Activated CD8-positive, alpha-beta T cell treated with anti-CD3 and anti-CD28 coated beads, Interleukin-2, amount 10 ng/mL, durations not matched to agents 7 days and 5 days (primary cell): Measurements from ENCODE around the gene ISL2. TPM values are rescaled to one million over a fixed set of nuclear protein-coding genes. Genes with fewer than 3 reads are reported as not detected.

Experiments used
- ATAC-seq: fragments of 150-1000 bp; cut with Tn5 transposase; one replicate; pipeline ENCODE4 v1.10.0; 2021; ENCODE audit warnings: moderate library complexity
- CTCF ChIA-PET: fragments of 350-600 bp; sonication (Branson Sonifier 250); formaldehyde crosslinking; loops from one replicate; lab custom pipeline; 2021; ENCODE audit warnings: antibody characterized with exemption; lab: Charles Lee
- POLR2A ChIA-PET: fragments of 350-600 bp; sonication (Branson Sonifier 250); formaldehyde crosslinking; loops from one replicate; lab custom pipeline; 2021; ENCODE audit warnings: antibody characterized with exemption; lab: Charles Lee
- DNase-seq: peaks from one replicate; pipeline ENCODE4 v3.0.0-alpha.2; 2020
- H3K27ac Mint-ChIP-seq: one replicate; pipeline ENCODE4 v1.8.0; 2021; ENCODE audit warnings: mild to moderate bottlenecking, mixed read lengths
- H3K27me3 Mint-ChIP-seq: one replicate; pipeline ENCODE4 v1.8.0; 2021; ENCODE audit warnings: low read depth, mixed read lengths
- H3K36me3 Mint-ChIP-seq: one replicate; pipeline ENCODE4 v1.8.0; 2021; ENCODE audit warnings: low read depth, mixed read lengths
- H3K4me1 Mint-ChIP-seq: one replicate; pipeline ENCODE4 v1.8.0; 2021; ENCODE audit warnings: low read depth, mixed read lengths
- H3K4me3 Mint-ChIP-seq: one replicate; pipeline ENCODE4 v1.8.0; 2021; ENCODE audit warnings: mild to moderate bottlenecking, mixed read lengths
- H3K9me3 Mint-ChIP-seq: one replicate; pipeline ENCODE4 v1.8.0; 2022; ENCODE audit warnings: mixed read lengths; ENCODE audit not compliant: insufficient read depth
- total RNA-seq, 2 experiments: library from RNA; stranded (reverse); gene quantifications; one replicate each; pipeline ENCODE4 v1.2.3, GENCODE V29; 2021

ISL2 gene
- total RNA-seq, 2 experiments from 2014 or later, result 0.32 to 0.37 TPM

GRCh38 chr15:76386178-76386577, 49.6 kb downstream of the ISL2 start:
- ATAC-seq, result no peak
- H3K27me3 Mint-ChIP-seq, result no peaks in the 10 kb centered on the region
- no peaks in the 10 kb centered on the region for H3K4me1 Mint-ChIP-seq
- CTCF ChIA-PET, result no interaction called here
- no peaks in the 10 kb centered on the region for H3K36me3 Mint-ChIP-seq
- DNase-seq, result no peak
- no peak overlapping the region for H3K4me3 Mint-ChIP-seq
- H3K9me3 Mint-ChIP-seq, result no peaks in the 10 kb centered on the region
- no peak overlapping the region for H3K27ac Mint-ChIP-seq
- POLR2A ChIA-PET, result interaction anchor here (0.7 kb wide), 1 partner anchor 522 kb away, joined by 3 read pairs; no protein-coding TSS in a partner anchor

DNA sequence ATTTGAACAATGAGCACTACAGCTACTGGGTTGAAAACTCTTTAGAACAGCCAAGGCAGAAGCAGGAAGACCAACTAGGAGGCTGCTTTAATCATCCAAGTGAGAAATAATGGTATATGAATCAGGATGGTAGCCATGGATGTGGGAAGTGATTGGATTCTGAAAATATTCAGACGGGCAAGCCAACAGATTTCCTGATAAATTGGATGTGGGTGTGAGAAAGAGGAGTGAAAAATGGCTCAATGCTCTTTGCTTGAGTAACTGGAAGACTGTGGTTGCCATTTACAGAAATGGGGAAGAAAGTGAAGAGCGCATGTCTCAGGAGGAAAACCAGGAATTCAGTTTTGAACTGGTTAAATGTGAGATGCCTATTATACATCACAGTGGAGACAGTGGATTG, 50.4 kb downstream of the ISL2 start:
- Mint-ChIP-seq H3K9me3 (no peaks in the 10 kb centered on the region), H3K4me3 (no peak overlapping the region), H3K36me3 (no peaks in the 10 kb centered on the region), H3K27ac (no peak overlapping the region), H3K4me1 (no peaks in the 10 kb centered on the region), H3K27me3 (no peaks in the 10 kb centered on the region)
- POLR2A ChIA-PET, result no interaction called here
- DNase-seq (no peak), ATAC-seq (no peak)
- CTCF ChIA-PET, result no interaction called here

GRCh38 chr15:76390571-76390970, 54.0 kb downstream of the ISL2 start:
- ATAC-seq (no peak), DNase-seq (no peak)
- Mint-ChIP-seq H3K27ac (no peak overlapping the region), H3K36me3 (no peaks in the 10 kb centered on the region), H3K27me3 (no peaks in the 10 kb centered on the region), H3K4me1 (no peaks in the 10 kb centered on the region), H3K4me3 (no peak overlapping the region), H3K9me3 (no peaks in the 10 kb centered on the region)
- CTCF ChIA-PET, result no interaction called here
- POLR2A ChIA-PET, result no interaction called here

DNA sequence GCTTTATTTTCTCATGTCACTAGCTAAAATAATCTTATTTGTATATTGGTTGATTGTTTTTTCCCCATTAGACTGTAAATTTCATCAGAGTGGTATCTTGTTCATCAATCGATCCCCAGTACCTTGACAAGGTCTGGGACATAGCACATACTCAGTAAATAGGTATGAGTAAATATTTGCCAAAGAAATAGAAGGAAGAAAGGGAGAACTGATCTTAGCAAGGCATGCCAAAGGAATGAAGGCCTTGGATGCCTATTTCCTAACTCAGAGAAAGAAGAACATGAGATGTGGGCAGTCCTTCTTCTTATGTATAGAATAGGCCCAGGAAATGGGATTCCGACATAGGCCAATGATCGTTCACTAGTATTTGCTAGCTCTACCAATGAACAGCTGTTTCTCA, 54.7 kb downstream of the ISL2 start:
- Mint-ChIP-seq H3K9me3 (no peaks in the 10 kb centered on the region), H3K4me3 (no peak overlapping the region), H3K27ac (no peak overlapping the region), H3K27me3 (no peaks in the 10 kb centered on the region), H3K4me1 (no peaks in the 10 kb centered on the region), H3K36me3 (no peaks in the 10 kb centered on the region)
- ChIA-PET CTCF (interaction anchor here (1.2 kb wide), 1 partner anchor 9 kb away, joined by 3 read pairs; no protein-coding TSS in a partner anchor), POLR2A (no interaction called here)
- ATAC-seq (no peak), DNase-seq (no peak)

GRCh38 chr15:76391847-76392246, 55.3 kb downstream of the ISL2 start:
- no peaks in the 10 kb centered on the region for H3K36me3 Mint-ChIP-seq
- DNase-seq, result no peak
- no peaks in the 10 kb centered on the region for H3K9me3 Mint-ChIP-seq
- ChIA-PET CTCF (interaction anchor here (1.2 kb wide), 1 partner anchor 10 kb away, joined by 3 read pairs; no protein-coding TSS in a partner anchor), POLR2A (no interaction called here)
- no peak overlapping the region for H3K4me3 Mint-ChIP-seq
- H3K27ac Mint-ChIP-seq, result no peak overlapping the region
- ATAC-seq, result no peak
- no peaks in the 10 kb centered on the region for H3K4me1 Mint-ChIP-seq
- no peaks in the 10 kb centered on the region for H3K27me3 Mint-ChIP-seq

Other genes with a start within 250 kb of the ISL2 start
- gene ETFA, start 25.3 kb upstream of the ISL2 start, total RNA-seq, result 100 to 1,000 TPM; 108 to 111 TPM